Left kidney (tissue), 2 donors: ENCODE data around the gene ORAI2. TPM values are rescaled to one million over a fixed set of nuclear protein-coding genes. Genes with fewer than 3 reads are reported as not detected.

ENCODE experiments used
- DNase-seq: peaks from one replicate; pipeline ENCODE4 v3.0.0-alpha.2; 2013
- polyA plus RNA-seq: library from polyadenylated mRNA; unstranded; fragments of 120-200 nt; gene quantifications from one replicate; pipeline ENCODE4 v1.2.1, GENCODE V29; 2013; ENCODE audit not compliant: insufficient read length

ORAI2 gene
- polyA plus RNA-seq, 1 donor: 17.0 TPM

DNA sequence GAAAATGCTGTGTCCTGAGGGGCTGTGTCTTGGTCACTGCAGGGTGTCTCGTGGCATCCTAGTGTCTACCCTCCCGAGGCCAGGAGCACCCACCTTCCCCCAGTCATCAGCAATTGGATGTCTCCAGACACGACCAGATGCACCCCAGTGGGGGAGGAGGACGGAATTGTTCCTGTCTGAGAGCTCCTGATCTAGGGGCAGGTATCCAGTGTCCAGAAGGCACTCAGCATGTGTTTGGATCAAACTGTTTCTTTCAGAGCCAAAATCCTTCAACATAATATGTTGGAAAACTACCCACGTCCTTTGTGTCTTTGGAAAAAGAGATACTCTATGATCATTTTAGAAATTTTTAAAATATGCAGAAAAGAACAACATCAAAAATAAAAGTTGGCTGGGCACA lies 20.3 kb upstream of the ORAI2 start:
- no peak for DNase-seq

DNA sequence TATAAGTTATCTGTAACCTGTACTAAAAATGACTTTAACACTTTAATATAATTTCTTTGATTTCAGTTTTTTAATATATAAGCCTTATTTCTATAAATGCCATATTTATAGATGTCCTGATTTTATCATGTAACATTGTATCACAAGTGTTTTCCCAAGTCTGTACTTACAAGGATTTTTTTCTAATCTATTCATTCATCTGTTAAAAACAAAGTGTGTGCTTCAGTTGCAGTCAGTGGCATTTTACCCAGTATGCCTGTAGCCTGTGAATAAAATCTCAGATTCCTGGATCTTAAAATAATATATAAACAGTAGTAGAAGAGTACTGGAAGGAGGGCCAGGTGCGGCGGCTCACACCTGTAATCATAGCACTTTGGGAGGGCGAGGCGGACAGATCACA lies 19.8 kb upstream of the ORAI2 start:
- no peak for DNase-seq

DNA sequence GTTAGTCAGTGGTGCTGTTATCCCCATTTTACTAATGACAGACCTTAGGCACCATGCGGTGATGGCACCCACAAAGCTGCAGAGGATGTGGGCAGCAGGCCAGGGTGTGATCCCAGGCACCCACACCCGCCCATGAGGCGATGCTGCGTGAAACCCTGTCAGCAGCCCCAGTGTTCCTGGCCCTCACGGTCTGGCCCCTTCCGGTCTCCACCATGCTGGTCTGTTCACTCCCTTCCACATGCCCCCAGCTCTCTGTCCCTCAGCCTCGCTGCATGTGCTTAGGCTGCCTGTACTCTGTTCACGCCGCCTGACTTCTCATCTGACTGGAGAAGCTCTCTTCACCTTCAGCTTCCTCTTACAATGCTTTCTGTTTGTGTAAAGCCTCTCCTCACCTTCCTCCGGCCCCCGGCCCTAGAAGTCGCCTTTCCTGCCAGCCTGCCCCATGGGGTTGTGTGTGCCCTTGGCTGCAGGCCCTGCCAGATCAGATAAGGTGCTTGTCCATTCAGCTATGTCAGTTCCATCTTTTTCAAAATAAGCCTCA lies 17.6 kb upstream of the ORAI2 start:
- DNase-seq: no peak

DNA sequence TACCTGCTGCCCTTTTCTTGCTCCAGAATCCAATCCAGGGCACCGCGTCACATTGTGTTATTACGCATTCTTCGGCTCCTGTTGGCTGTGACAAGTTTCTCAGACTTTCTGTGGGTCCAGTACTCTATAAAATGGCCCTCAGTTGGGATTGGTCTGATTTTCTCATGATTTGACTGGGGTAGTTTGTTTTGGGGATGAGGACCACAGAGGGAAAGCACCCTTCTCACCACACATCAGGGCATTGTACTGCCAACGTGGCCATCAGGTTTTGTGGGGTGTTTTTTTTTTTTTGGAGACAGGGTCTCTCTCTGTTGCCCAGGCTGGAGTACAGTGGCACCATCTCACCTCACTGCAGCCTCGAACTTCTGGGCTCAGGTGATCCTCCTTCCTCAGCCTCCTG lies 17.0 kb upstream of the ORAI2 start:
- DNase-seq: no peak

DNA sequence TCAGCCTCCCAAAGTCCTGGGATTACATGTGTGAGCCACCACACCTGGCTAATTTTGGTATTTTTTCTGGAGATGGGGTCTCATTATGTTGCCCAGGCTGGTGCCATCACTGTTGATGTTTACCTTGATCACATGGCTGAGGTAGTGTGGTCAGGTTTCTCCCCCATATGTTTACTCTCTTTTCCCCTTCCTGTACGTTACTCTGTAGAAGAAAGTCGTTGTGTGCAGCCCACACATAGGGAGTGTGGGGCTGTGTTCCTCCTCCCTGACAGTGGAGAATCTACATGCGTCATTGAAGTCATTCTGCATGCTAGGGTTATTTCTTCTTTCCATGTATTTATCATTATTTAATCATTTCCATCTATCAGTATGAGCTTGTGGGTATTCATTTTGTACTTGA lies 16.3 kb upstream of the ORAI2 start:
- no peak for DNase-seq

DNA sequence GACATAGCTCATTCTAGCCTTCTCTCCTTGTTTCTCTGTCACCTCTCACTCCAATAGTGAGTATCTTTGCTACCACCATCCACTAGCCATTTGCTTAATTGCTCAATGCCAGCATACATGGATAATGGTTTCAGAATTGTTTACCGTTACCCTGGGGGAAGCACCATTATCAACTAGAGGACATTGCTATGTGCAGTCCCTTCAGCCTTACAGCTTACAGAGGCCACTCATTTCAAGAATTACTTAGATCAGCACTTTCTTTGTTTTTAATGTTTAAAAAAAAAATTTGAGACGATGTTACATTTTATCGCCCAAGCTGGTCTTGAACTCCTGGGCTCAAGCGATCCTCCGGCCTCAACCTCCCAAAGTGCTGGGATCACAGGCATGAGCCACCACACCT lies 14.8 kb upstream of the ORAI2 start:
- no peak for DNase-seq

DNA sequence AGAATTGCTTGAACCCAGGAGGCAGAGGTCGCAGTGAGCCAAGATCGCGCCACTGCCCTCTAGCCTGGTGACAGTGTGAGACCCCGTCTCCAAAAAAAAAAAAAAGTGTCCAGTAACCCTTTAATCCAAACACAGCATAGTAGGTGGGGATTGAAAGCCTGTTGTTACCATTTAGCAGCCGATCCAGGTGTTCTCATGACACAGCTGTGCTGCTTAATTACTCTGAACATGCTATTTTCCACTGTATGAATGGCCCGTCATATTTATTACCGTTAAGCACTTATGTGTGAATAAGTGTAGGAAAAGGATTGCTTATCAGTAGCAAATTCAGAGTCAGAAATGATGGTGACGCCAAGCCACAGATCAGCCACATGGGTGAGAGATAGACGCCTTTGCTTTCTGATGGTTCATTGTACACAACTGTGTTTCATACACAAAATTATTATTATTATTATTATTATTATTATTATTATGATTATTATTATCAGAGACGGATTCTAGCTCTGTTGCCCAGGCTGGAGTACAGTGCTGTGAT lies 11.6 kb upstream of the ORAI2 start:
- DNase-seq: no peak

DNA sequence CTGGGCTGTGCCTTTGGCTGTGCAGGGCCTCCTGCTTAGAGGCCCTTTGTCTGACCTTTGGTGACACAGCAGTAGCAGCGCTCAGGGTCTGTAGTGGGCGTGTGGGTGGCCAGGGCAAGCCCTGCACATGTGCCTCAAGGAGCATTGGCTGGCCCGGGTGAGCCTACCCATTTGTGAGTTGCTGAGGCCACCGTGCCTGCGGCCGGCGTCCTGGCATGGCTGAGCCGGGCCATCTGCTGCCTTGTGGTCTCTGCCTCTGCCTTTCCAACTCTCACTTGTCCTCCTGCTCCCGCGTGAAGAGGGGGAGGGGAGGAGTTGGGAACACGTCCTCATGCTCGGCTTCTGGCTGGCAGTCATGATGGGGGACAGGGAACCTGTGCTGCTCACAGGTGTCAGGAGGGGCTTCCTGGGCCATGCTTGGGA lies 9.2 kb upstream of the ORAI2 start:
- DNase-seq: peak; percentile 47

DNA sequence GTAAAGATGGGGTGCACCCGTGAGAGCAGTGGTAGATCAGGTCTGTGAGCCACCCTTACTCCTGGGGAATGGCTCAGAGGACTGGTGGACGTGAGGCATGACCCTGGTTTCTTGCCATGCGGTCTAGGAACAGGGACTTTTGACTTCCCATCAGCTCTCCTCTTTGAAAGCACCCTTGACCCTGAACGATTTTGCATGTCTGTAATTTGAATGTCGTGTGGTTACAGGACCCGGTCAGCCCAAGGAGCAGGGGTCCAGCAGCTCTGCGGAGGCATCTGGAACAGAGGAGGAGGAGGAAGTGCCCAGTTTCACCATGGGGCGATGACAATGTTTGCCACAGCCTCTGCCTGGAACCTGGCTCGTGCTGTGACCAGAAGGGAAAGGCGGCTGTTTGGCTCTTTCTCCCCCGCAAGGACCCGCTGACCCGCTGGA lies 8.6 kb upstream of the ORAI2 start:
- no peak for DNase-seq

DNA sequence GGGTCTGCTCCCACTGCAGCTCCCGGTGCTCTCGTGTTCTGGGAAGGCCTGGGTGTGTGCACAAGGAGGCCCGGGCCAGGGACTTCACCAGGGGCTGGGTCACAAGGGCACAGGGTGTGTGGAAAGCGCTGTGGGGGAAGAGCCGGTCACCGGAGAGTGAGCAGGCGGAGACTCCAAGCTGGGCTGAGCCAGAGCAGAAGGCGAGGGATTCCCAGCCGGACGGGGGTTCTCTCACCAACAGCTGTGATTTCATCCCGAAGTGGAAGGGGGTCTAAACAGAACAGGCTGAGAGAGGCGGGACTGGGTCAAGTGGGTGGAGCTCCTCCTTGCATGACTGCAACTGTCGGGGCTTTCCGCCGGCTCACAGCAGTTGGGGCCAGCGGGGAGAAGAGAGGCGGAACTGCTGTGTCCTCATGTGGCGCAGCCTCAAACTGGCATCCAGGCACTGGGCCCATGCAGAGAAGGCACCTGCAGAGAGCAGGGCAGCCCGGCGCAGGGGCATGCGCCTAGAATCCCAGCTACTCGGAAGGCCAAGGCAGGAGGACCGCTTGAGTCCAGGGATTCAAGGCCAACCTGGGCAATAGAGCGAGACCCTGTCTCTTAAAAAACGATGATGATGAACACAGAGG lies 7.6 kb upstream of the ORAI2 start:
- peak; percentile 35 for DNase-seq

DNA sequence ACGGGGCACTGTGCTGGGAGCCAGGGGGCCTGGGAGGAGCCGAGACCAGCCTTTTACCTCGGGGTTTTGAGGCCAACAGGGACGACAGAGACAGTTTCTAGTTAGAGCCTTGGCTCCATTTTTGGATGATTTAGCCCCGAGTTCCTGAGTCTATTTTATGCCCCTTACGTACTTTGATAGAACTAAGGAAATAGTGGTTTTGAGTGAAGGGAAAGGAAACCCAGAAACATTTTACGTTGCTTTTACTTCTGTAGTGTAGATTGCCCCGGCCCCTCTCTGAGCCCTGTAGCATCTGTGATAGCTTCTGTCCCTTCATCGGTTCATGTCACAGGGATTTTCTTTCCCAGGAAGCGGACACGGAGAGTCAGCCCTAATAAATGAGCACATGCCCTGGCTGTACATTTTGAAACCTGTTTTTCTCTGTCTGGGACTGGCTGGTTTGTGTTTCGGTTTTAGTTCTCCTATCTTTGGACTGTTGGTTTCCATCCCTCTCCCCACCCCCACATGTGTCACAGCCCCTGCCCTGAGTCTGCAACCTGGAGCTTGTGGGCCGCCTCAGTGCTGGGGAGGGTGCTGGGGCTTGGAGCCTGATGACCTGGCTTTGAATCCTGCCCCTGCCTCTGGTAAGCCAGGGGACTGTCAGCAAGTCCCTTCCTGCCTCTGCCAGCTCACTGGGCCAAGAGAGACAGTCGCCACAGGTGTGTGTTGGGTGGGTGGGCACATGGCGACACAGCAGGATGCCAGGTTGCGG lies 6.9 kb upstream of the ORAI2 start:
- no peak for DNase-seq

DNA sequence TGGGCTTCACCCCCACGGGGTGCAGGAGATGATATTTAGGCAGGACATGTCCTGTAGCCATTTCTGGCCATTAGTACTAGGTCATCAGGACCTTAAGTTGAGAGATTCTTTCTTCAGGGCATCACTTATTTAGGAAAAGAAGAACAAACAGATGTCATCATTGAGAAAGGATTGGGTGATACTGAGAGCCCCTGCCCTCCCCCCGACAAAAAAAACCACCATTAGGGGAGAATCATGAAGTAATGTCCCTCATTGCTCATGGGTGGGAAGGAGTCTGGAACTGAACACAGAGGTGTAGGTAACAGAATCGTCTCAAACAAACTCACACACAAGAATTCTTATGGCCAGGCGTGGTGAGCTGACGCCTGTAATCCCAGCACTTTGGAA lies 6.4 kb upstream of the ORAI2 start:
- DNase-seq: no peak

DNA sequence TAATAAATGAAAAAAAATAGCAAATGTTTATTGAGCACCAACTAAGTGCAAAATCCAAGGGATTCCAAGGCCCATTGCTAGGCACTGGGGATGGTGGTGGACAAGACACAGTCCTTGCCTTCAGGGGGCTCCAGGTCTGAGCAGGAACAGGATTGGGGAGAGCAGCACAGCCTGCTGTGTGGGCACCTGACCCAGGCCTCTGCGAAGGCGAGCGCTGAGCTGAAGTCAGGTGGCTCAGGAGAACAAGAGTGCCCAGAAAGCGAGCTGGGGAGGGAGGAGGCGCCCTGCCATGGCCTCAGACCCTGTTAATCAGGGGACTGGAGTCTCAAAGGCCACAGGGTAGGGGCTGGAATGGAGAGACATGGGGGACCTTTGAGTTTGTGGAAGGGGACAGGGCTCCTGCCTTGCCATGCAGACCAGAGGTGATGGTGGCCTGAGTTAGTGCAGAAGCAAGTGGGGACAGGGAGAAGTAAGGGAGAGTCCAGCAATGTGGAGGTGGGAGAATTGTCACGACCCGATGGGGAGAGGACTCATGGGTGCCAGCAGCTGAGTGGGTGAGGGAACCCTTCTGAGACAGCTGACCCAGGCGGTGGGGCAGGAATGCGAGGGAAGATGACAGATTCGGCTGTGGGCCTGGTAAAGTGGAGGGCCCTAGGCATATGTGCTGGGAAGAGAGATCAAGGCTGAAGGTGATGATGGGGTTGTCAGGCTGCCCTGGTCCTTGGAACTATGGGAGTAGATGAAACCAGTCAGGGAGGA lies 4.1 kb upstream of the ORAI2 start:
- no peak for DNase-seq

DNA sequence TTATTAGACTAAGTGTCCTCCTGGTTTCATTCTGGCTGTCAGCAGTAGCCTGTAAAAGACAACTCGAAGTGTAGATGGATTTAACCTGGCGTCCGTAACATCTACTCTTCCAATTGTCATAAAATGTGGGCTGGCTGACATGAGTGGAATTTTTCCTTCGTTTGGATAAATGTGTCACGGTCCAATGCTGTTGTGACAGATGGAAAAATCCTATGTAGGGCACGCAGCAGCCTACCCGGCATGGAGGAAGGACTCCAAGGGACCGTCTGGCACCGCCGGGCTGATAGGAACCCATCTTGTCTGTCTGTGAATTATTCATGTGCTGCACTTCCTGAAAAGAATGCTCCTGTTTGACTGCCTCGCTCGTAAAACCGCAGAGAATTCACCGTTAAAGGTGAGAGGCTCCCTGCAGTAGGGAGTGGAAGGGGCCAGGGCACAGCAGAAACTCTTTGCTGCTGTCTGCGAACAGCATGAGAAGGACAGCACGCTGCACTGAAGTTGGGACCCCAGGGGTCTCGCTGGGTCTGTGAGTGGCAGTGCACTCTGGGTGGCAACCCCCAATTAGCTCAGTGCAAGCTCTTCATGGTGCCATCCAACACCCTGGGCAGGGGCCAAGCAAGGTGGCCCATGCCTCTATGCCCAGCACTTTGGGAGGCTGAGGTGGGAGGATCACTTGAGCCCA lies 1.6 kb upstream of the ORAI2 start:
- no peak for DNase-seq

DNA sequence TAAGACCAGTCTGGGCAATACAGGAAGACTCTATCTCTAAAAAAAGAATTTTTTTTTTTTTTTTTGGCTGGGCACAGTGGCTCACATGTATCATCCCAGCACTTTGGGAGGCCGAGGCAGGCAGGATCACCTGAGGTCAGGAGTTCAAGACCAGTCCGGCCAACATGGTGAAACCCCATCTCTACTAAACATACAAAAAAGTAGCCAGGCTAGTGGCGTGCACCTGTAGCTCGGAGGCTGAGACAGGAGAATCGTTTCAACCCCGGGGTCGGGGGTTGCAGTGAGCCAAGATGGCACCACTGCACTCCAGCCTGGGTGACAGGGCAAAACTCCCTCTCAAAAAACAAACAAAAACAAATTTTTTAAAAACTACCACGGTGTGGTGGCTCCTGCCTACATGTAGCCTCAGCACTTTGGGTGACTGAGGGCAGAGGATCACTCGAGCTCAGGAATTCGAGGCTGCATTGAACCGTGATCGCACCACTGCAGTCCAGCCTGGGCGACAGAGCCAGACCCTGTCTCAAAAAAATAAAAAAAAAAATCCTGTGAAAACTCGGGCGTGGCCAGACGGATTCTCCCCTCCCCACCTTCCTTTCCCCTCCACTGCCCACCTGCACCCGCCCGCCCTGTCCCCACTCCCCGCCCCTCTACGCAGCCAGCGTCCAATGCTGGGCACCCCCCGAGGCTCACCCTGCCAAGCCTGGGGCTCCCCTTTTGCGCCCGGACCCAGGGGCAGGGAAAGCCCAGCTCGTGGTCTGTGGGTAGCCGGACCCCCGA lies 745 bp upstream of the ORAI2 start:
- DNase-seq: peak; percentile 35

DNA sequence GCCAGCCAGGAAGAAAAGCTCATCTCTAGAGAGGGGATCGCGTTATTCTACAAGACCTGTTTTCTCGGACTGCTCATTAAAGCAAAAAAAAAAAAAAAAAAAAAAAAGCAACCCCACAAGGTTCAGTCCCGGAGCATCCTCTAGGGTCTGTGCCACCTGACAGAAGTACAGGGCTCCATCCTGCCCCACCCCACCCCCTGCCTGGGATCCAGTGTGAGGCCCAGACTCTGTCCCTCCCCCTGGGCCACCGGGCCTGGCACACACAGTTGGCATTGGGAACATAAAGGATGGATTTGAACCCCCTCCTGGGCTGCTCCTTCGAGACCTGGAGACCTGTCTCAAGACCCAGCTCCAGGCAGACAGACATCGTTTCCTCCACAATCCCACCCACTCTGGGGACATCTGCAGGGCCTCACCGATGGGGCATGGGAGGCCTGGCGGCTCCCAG lies 688 bp downstream of the ORAI2 start:
- no peak for DNase-seq

DNA sequence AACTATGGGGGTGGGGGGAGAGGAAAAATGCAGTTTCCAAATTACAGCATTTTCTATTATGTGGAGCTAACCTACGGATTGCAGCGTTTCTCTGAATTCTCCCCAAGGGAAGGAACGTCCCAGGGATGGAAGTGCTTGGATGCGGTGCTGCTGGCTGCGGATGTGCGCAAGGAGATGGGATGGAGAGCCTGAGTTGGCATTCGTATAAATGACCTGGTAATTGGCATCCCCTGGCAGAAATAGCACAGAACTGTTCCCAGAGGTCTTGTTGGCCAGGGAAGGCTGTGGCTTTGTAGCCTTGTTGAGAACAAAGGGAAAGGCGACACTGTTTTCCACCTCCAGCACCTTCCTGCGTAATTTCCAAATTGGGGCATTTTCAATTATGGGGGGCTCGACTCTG lies 2.7 kb downstream of the ORAI2 start:
- DNase-seq: no peak

DNA sequence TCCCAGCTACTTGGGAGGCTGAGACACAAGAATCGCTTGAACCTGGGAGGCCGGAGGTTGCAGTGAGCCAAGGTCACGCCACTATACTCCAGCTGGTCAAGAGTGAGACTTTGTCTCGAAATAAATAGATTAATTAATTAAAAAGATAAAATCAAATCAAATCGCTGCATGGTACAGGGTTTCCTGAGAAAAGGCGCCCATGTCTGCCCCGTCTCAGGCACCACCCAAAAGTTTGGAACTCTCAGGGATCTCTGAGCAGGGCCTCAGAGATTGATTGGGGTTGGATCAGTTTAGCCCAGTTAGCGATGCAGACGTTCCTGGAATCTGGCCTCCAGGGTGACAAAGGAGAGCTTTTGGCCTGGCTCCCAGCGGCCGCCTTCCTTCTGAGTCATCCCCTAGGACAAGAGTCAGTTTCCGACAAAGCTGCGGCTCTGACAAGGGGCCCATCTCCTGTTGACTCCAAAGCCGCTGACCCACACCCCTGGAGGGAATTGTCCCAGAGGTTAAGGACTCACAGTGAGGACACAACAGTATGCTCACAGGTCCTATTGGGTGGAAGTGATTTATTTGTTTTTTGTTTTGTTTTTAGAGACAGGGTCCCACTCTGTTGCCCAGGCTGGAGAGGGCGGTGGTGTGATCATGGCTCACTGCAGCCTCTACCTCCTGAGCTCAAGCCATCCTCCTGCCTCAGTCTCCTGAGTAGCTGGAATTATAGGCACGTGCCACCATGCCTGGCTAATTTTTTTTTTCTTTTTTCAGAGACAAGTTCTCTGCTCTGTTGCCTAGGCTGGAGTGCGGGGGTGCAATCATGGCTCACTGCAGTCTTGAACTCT lies 6.8 kb downstream of the ORAI2 start:
- DNase-seq: no peak

DNA sequence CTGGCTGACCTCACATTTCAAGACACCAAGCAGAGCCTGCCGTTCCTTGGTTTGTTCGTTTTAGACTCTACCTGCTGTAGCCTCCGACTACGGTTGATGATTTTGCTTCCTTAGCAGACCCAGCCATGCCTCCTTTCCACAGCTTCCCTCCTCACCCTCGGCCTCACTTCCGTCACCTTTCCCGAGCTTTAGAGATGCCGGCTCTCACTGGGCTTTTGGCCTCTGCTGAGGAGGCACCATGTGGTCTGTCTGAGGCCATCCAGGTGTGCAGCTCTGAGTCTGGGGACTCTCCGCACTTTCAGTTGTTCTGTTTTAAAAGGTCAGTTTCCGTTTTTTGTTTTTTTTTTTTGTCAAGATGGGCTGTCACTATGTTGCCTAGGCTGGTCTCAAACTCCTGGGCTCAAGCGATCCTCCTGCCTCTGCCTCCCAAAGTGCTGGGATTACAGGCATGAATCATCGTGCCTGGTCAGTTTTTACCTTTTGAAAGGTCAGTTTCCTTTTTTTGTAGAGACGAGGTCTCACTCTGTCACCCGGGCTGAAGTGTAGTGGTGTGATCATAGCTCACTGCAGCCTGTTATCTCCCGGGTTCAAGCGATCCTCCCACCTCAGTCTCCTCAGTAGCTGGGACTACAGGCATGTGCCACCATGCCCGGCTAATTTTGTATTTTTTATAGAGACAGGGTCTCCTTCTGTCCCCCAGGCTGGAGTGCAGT lies 11.7 kb downstream of the ORAI2 start:
- no peak for DNase-seq

DNA sequence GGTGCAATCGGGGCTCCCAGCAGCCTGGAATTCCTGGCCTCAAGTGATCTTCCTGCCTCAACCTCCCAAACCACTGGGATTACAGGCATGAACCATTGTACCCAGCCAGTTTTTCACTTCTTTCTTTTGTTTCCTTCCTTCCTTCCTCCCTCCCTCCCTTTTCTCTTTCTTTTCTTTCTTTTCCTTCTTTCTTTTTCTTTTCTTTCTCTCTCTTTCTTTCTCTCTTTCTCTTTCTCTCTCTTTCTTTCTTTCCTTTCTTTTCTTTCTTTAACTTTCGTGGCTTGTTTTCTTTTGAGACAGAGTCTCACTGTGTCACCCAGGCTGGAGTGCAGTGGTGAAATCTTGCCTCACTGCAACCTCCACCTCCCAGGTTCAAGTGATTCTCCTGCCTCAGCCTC lies 12.3 kb downstream of the ORAI2 start:
- DNase-seq: no peak
